ENCODE measurements around the gene RINT1.
"Not testable (repeated sequence)": the region's sequence is repeated elsewhere in the genome, so short reads cannot be mapped to it uniquely, and the experiment has no call there.

DNA sequence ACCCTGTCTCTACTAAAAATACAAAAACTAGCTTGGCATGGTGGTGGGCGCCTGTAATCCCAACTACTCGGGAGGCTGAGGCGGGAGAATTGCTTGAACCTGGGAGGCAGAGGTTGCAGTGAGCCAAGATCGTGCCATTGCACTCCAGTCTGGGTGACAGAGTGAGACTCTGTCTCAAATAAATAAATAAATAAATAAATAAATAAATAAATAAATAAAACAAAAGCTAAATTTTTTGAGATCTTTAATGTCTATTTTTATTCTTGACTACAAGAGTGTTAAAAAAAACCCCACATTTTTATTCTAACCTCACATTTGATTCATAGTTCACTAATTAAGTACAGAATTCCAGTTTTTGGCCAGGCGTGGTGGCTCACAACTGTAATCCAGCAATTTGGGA lies 4.3 kb upstream of the RINT1 start:
- TF ChIP-seq, protein P1, sequence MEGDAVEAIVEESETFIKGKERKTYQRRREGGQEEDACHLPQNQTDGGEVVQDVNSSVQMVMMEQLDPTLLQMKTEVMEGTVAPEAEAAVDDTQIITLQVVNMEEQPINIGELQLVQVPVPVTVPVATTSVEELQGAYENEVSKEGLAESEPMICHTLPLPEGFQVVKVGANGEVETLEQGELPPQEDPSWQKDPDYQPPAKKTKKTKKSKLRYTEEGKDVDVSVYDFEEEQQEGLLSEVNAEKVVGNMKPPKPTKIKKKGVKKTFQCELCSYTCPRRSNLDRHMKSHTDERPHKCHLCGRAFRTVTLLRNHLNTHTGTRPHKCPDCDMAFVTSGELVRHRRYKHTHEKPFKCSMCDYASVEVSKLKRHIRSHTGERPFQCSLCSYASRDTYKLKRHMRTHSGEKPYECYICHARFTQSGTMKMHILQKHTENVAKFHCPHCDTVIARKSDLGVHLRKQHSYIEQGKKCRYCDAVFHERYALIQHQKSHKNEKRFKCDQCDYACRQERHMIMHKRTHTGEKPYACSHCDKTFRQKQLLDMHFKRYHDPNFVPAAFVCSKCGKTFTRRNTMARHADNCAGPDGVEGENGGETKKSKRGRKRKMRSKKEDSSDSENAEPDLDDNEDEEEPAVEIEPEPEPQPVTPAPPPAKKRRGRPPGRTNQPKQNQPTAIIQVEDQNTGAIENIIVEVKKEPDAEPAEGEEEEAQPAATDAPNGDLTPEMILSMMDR (IDR thresholded peaks at IDR 0.05) = not testable (repeated sequence)
- TF ChIP-seq, protein P2, sequence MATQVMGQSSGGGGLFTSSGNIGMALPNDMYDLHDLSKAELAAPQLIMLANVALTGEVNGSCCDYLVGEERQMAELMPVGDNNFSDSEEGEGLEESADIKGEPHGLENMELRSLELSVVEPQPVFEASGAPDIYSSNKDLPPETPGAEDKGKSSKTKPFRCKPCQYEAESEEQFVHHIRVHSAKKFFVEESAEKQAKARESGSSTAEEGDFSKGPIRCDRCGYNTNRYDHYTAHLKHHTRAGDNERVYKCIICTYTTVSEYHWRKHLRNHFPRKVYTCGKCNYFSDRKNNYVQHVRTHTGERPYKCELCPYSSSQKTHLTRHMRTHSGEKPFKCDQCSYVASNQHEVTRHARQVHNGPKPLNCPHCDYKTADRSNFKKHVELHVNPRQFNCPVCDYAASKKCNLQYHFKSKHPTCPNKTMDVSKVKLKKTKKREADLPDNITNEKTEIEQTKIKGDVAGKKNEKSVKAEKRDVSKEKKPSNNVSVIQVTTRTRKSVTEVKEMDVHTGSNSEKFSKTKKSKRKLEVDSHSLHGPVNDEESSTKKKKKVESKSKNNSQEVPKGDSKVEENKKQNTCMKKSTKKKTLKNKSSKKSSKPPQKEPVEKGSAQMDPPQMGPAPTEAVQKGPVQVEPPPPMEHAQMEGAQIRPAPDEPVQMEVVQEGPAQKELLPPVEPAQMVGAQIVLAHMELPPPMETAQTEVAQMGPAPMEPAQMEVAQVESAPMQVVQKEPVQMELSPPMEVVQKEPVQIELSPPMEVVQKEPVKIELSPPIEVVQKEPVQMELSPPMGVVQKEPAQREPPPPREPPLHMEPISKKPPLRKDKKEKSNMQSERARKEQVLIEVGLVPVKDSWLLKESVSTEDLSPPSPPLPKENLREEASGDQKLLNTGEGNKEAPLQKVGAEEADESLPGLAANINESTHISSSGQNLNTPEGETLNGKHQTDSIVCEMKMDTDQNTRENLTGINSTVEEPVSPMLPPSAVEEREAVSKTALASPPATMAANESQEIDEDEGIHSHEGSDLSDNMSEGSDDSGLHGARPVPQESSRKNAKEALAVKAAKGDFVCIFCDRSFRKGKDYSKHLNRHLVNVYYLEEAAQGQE (IDR thresholded peaks at IDR 0.05; ENCODE audit: insufficient read depth in 1 of 2, low read depth in 2 of 2, low read length in 1 of 2) = not testable (repeated sequence)
- TF ChIP-seq POLR2AphosphoS5 (IDR thresholded peaks at IDR 0.05; ENCODE audit: low read depth, low read length) = not testable (repeated sequence)
